Right lobe of liver (tissue), 6 donors: ENCODE data around the gene NPAS2. TPM values are rescaled to one million over a fixed set of nuclear protein-coding genes. Genes with fewer than 3 reads are reported as not detected.

Experiments used
- ATAC-seq, 4 donors: fragments of 200-7000 bp; cut with Tn5 transposase; one replicate each; pipeline ENCODE4 v1.9.1; 2020; ENCODE audit warnings: mild to moderate bottlenecking in 4 of 4, moderate library complexity in 4 of 4
- DNase-seq, 3 donors: peaks; one replicate each; pipeline ENCODE4 v3.0.0-alpha.2; 2020
- H3K27ac ChIP-seq, 3 donors: fragments of 200-600 bp; one replicate each; pipeline ENCODE4 v1.8.0; 2022
- H3K27me3 ChIP-seq, 2 donors: fragments of 200-600 bp; one replicate each; pipeline ENCODE4 v1.8.0; 2022
- H3K36me3 ChIP-seq, 4 donors: fragments of 200-600 bp; sonication (generic) in 1 of 4; one replicate each; pipeline versions ENCODE4 v1.5.1 to v1.8.0; 2017 to 2022; ENCODE audit warnings: control low read depth in 1 of 4
- H3K4me1 ChIP-seq, 4 donors: fragments of 200-600 bp; sonication (generic) in 1 of 4; one replicate each; pipeline versions ENCODE4 v1.5.1 to v1.8.0; 2017 to 2022; ENCODE audit warnings: control low read depth in 1 of 4
- H3K4me3 ChIP-seq, 3 donors: fragments of 200-600 bp; one replicate each; pipeline ENCODE4 v1.8.0; 2022
- H3K9me3 ChIP-seq, 4 donors: fragments of 200-600 bp; sonication (generic) in 1 of 4; one replicate each; pipeline versions ENCODE4 v1.5.1 to v1.8.0; 2017 to 2022; ENCODE audit warnings: control low read depth in 1 of 4
- POLR2A ChIP-seq: fragments of 450-650 bp; IDR thresholded peaks from one replicate; pipeline ENCODE4 v1.6.1; 2017; ENCODE audit warnings: antibody characterized with exemption, mild to moderate bottlenecking
- WGBS: methylation state at CpG from one replicate; pipeline ENCODE4 v1.1.6; 2018; ENCODE audit warnings: low coverage, low lambda C conversion rate; ENCODE audit not compliant: insufficient coverage; ENCODE audit errors: missing lambda C conversion rate; 5-methylcytosine and 5-hydroxymethylcytosine counted together
- intact Hi-C, 2 donors: fragments of 100-400 bp; cut with DNase I; formaldehyde crosslinking; loops; one replicate each; pipeline versions ENCODE4 v1.11.2 to v1.14.1; 2022
- total RNA-seq, 6 experiments: library from RNA; depleted of rRNA in 2 of 6; stranded (reverse); fragments of >200 nt in 2 of 6; fragmentation: NEBNext Ultra II Directional in 3 of 6; extraction: Animal tissue kit (Norgen Biotek cat#: 25700) in 3 of 6; gene quantifications; one replicate each; pipeline versions ENCODE4 v1.1.0 to v1.2.4, GENCODE V29; 2016 to 2023
- TF ChIP-seq, protein P1 (sequence below), 4 donors: fragments of 200-600 bp in 3 of 4; fragments of 450-650 bp in 1 of 4; IDR thresholded peaks; one replicate each; pipeline versions ENCODE4 v1.5.1 to v1.8.0; 2016 to 2022; ENCODE audit warnings: antibody characterized with exemption in 4 of 4, mild to moderate bottlenecking in 2 of 4
- donor health status: DM: no; HTN: yes; CAD: no.
- donor health status: DM: no; HTN: no; CAD: no.
- donor health status: DM: no; HTN: no; CAD: no.
- donor health status: DM: no; HTN: yes; CAD: no.
- donor health status: DM: no; HTN: yes; CAD: no.

NPAS2 gene
- total RNA-seq, 6 experiments from 2014 or later, result 8.8 to 33.3 (median 24.5) TPM

DNA sequence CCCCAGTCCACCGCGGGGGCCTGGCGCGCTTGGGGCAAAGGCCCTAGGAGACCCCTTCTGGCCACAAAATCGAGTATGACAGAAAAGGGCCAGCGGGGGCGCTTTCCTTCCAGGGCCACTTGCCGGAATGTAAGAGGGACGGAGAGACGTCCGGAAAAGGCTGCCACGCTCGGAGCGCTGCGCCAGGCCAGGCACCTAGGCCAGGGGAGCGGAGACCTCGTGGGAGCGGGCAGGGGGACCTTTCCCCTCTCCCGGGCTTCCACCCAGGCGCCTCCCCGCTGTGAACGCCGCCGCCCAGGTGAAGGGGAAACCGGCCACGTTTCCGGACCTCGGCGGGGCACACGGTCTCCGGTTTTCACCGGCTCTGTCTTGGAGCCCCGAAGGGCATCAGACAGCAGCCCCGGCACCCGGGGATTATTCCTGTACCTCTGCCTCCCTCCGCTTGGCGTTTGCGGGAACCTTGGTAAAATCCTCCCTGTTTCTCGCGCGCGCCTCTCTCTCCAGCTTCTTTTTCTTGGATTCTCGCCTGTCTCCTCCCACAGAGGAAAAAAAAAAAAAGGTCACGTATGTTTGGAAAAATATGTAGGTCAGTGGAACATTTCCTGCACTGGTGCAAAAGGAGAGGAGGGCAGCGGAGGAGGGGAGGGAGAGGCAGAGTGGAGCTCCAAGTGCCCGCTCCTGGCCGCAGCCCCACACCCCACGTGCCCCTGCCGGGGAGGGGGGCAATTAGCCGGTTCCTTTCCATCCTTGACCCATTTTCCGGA, 1.2 kb upstream of the NPAS2 start:
- intact Hi-C loops, result no loop called here
- WGBS, result under 1% methylated on average over 22 of the region's 51 CpGs

GRCh38 chr2:100820273-100820522, 259 bp downstream of the NPAS2 start:
- Histone ChIP-seq H3K4me1 (peaks cover 0 to 39% (median 9%) of the 10 kb centered on the region in 4 donors), H3K9me3 (no peaks in the 10 kb centered on the region), H3K4me3 (peak overlapping the region; percentile 60 to 71 (median 66)), H3K36me3 (no peaks in the 10 kb centered on the region), H3K27ac (peak overlapping the region; percentile 21 to 87 (median 78)), H3K27me3 (no peaks in the 10 kb centered on the region)
- DNase-seq, result no peak
- 0% methylated on average over 2 of the region's 43 CpGs for WGBS
- TF ChIP-seq, protein P1, sequence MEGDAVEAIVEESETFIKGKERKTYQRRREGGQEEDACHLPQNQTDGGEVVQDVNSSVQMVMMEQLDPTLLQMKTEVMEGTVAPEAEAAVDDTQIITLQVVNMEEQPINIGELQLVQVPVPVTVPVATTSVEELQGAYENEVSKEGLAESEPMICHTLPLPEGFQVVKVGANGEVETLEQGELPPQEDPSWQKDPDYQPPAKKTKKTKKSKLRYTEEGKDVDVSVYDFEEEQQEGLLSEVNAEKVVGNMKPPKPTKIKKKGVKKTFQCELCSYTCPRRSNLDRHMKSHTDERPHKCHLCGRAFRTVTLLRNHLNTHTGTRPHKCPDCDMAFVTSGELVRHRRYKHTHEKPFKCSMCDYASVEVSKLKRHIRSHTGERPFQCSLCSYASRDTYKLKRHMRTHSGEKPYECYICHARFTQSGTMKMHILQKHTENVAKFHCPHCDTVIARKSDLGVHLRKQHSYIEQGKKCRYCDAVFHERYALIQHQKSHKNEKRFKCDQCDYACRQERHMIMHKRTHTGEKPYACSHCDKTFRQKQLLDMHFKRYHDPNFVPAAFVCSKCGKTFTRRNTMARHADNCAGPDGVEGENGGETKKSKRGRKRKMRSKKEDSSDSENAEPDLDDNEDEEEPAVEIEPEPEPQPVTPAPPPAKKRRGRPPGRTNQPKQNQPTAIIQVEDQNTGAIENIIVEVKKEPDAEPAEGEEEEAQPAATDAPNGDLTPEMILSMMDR (IDR thresholded peaks at IDR 0.05), result no peak
- TF ChIP-seq POLR2A, result no peak
- no peak for ATAC-seq
- intact Hi-C loops, result loop anchor here in 1 of 2 donors (10.0 kb wide), 1 partner anchor 65 kb away; no protein-coding TSS in a partner anchor

More for the DNA sequence above, 1.2 kb upstream of the NPAS2 start:
- H3K4me3 ChIP-seq, result peak overlapping the region; percentile 66 to 76 (median 73)
- no peaks in the 10 kb centered on the region for H3K9me3 ChIP-seq
- DNase-seq (peak; percentile 81 to 90 (median 90)), ATAC-seq (peak; percentile 73 to 80 (median 75))
- H3K27me3 ChIP-seq, result no peaks in the 10 kb centered on the region
- TF ChIP-seq POLR2A, result peak; percentile 75
- TF ChIP-seq, protein P1 (IDR thresholded peaks at IDR 0.05), result peak; percentile 17 to 36 (median 24)
- no peaks in the 10 kb centered on the region for H3K36me3 ChIP-seq
- H3K4me1 ChIP-seq, result peaks cover 0 to 36% (median 15%) of the 10 kb centered on the region in 4 donors
- H3K27ac ChIP-seq, result peak overlapping the region; percentile 44 to 95 (median 87)

GRCh38 chr2:100820523-100821254, 750 bp downstream of the NPAS2 start:
- intact Hi-C loops, result loop anchor here in 1 of 2 donors (10.0 kb wide), 1 partner anchor 64 kb away; no protein-coding TSS in a partner anchor
- Histone ChIP-seq H3K36me3 (no peaks in the 10 kb centered on the region), H3K4me1 (peaks cover 0 to 42% (median 9%) of the 10 kb centered on the region in 4 donors), H3K27me3 (no peaks in the 10 kb centered on the region), H3K9me3 (no peaks in the 10 kb centered on the region), H3K27ac (peak overlapping the region; percentile 21 to 87 (median 78)), H3K4me3 (peak overlapping the region; percentile 60 to 71 (median 66))
- DNase-seq (peak in 2 of 3 donors; percentile 42 to 54), ATAC-seq (peak in 3 of 4 donors; percentile 3 to 31 (median 5))
- WGBS, result 11% methylated on average over 9 of the region's 60 CpGs
- TF ChIP-seq, protein P1 (IDR thresholded peaks at IDR 0.05), result no peak
- peak; percentile 46 for TF ChIP-seq POLR2A

DNA sequence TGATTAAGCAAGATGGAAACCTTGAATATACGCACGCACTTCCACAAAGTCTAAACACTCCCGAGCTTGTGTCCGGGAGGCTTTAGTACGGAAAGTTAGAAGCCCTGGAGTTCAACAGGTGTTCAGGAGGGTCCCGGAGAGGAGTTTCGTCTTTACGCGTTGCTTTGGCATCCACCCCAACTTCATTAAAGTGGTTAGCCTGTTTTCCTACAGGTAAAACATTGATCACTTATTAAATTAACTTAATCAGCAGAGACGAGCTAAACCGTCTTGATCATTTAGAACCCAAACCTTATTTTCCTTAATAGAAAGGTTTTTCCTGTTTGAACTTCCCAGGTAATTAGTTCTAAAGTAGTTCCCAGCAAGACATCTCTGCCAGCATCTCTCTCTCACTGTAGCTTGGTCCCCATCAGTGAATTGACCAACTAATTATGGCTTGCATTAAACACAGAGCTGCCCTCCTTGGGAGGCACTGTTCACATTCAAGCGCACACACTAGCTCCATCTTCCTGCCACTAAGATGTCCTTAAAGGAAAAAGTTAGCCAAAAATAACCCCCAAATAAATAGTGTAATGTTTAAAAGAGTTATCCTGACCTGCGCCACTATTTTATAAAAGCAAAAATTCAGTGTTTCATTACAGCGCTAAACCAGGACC, 1.4 kb downstream of the NPAS2 start:
- peak overlapping the region; percentile 28 to 87 (median 78) for H3K27ac ChIP-seq
- no peaks in the 10 kb centered on the region for H3K27me3 ChIP-seq
- no peaks in the 10 kb centered on the region for H3K36me3 ChIP-seq
- H3K4me3 ChIP-seq, result peak overlapping the region; percentile 60 to 71 (median 66)
- H3K9me3 ChIP-seq, result no peaks in the 10 kb centered on the region
- 18% methylated on average over 14 of the region's 14 CpGs for WGBS
- H3K4me1 ChIP-seq, result peaks cover 0 to 49% (median 9%) of the 10 kb centered on the region in 4 donors
- ATAC-seq (no peak), DNase-seq (no peak)
- intact Hi-C loops, result loop anchor here in 1 of 2 donors (10.0 kb wide), 1 partner anchor 63 kb away; no protein-coding TSS in a partner anchor
- TF ChIP-seq, protein P1 (IDR thresholded peaks at IDR 0.05), result no peak
- no peak for TF ChIP-seq POLR2A
